ENCODE measurements around the gene TMEM163.

DNA sequence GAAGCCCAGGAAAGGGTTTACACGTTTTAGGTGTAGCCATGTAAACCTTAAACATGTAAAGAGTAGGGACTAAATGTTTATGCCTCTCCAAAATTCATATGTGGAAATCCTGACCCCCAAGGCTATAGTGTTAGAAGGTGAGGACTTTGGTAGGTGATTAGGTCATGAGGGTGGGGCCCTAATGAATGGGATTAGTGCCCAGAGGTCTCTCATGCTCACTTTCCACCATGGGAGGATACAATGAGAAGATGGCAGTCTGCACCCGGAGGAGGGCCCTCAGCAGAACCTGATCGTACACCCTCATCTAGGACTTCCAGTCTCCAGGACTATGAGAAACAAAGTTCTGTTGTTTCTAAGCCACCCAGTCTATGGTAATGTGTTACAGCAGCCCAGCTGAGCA is 119.6 kb downstream of the TMEM163 start:
- TF ChIP-seq, protein P1, sequence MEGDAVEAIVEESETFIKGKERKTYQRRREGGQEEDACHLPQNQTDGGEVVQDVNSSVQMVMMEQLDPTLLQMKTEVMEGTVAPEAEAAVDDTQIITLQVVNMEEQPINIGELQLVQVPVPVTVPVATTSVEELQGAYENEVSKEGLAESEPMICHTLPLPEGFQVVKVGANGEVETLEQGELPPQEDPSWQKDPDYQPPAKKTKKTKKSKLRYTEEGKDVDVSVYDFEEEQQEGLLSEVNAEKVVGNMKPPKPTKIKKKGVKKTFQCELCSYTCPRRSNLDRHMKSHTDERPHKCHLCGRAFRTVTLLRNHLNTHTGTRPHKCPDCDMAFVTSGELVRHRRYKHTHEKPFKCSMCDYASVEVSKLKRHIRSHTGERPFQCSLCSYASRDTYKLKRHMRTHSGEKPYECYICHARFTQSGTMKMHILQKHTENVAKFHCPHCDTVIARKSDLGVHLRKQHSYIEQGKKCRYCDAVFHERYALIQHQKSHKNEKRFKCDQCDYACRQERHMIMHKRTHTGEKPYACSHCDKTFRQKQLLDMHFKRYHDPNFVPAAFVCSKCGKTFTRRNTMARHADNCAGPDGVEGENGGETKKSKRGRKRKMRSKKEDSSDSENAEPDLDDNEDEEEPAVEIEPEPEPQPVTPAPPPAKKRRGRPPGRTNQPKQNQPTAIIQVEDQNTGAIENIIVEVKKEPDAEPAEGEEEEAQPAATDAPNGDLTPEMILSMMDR (IDR thresholded peaks at IDR 0.05): no peak
- TF ChIP-seq POLR2AphosphoS5 (IDR thresholded peaks at IDR 0.05) (no peak), POLR2A (IDR thresholded peaks at IDR 0.05) (no peak)
